ENCODE measurements around the gene NAP1L4. TPM values are rescaled to one million over a fixed set of nuclear protein-coding genes. Genes with fewer than 3 reads are reported as not detected.
"Not testable (repeated sequence)": the region's sequence is repeated elsewhere in the genome, so short reads cannot be mapped to it uniquely, and the experiment has no call there.

Gene NAP1L4
- total RNA-seq, 2 experiments from 2014 or later, result 240 to 245 TPM

GRCh38 chr11:2911088-2911784 lies 80.9 kb downstream of the NAP1L4 start:
- DNase-seq, result no peak
- Mint-ChIP-seq H3K4me1 (ENCODE audit: low read depth) (peaks cover 10% of the 10 kb centered on the region), H3K9me3 (no peaks in the 10 kb centered on the region), H3K36me3 (ENCODE audit: low read depth) (peaks cover 4% of the 10 kb centered on the region), H3K4me3 (no peak overlapping the region), H3K27ac (no peak overlapping the region), H3K27me3 (ENCODE audit: low read depth) (no peaks in the 10 kb centered on the region)
- intact Hi-C loops (cut with micrococcal nuclease), result no loop called here
- CTCF ChIA-PET, result no interaction called here

DNA sequence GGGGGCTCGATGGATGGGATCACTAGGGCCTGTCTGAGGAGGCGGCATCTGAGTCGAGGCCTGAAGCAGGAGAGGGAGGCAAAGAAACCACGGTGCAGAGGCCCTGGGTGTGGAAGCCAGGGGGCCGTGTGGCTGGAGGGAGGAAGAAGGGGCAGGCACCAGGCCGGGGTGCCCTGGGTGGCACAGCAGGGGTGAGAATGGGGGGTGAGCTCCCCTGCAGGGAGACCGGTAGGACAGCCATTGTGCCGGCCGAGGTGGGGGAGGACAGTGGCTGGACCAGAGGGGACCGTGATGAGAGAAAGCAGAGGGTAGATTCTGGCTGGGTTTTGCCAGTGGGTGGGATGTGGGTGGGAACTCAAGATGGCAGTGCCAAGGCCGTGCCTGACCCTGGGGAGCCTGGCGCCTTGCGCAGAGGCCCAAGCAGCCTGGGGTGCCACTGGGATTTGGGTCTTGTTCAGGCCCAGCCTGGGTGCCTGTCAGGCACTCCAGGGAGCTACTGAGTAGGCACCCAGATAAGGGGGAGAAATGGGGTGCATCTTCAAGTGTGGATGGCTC lies 81.7 kb downstream of the NAP1L4 start:
- CTCF ChIA-PET, result no interaction called here
- peaks cover 6% of the 10 kb centered on the region for H3K36me3 Mint-ChIP-seq (ENCODE audit: low read depth)
- H3K27ac Mint-ChIP-seq, result no peak overlapping the region
- H3K4me3 Mint-ChIP-seq, result no peak overlapping the region
- H3K27me3 Mint-ChIP-seq (ENCODE audit: low read depth), result no peaks in the 10 kb centered on the region
- peaks cover 10% of the 10 kb centered on the region for H3K4me1 Mint-ChIP-seq (ENCODE audit: low read depth)
- H3K9me3 Mint-ChIP-seq, result peaks cover 4% of the 10 kb centered on the region
- intact Hi-C loops (cut with micrococcal nuclease), result no loop called here
- DNase-seq, result no peak

DNA sequence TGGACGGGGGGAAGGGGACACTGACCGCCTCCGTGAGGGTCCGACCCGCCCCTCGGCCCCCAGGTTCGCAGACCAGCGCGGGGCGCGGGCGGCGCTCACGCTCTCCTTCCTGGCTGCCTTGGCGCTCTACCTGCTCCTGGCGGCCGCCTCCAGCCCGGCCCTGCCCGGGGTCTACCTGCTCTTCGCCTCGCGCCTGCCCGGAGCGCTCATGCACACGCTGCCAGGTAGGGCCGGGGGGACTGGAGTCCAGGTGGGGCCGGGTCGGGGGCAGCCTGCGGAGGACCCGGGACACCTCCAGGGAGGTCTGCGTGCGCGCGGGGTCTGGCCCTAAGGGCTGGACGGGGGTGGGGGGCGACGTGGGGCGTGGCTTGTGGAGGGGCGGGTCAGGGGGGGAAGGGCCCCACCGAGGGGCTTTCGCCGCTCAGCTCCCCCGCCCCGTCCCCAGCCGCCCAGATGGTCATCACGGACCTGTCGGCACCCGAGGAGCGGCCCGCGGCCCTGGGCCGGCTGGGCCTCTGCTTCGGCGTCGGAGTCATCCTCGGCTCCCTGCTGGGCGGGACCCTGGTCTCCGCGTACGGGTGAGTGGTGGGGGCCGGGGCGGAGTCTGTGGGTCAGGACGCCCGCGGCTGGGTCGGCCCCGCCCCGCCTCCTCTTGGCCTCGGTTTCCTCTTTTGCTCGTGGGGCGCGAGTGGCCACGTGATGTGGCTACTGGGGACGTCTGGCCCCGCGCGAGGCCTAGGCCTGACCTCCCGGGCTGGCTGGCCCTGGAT lies 82.8 kb downstream of the NAP1L4 start:
- Mint-ChIP-seq H3K36me3 (ENCODE audit: low read depth) (peaks cover 12% of the 10 kb centered on the region), H3K9me3 (peaks cover 4% of the 10 kb centered on the region), H3K4me1 (ENCODE audit: low read depth) (peaks cover 10% of the 10 kb centered on the region), H3K4me3 (no peak overlapping the region), H3K27me3 (ENCODE audit: low read depth) (no peaks in the 10 kb centered on the region), H3K27ac (no peak overlapping the region)
- intact Hi-C loops (cut with micrococcal nuclease), result no loop called here
- CTCF ChIA-PET, result no interaction called here
- no peak for DNase-seq

GRCh38 chr11:2908130-2908529 lies 84.0 kb downstream of the NAP1L4 start:
- H3K36me3 Mint-ChIP-seq (ENCODE audit: low read depth), result peaks cover 12% of the 10 kb centered on the region
- H3K4me3 Mint-ChIP-seq, result no peak overlapping the region
- no peaks in the 10 kb centered on the region for H3K27me3 Mint-ChIP-seq (ENCODE audit: low read depth)
- H3K9me3 Mint-ChIP-seq, result peaks cover 4% of the 10 kb centered on the region
- intact Hi-C loops (cut with micrococcal nuclease), result no loop called here
- H3K4me1 Mint-ChIP-seq (ENCODE audit: low read depth), result peaks cover 3% of the 10 kb centered on the region
- no peak overlapping the region for H3K27ac Mint-ChIP-seq
- no peak for DNase-seq
- CTCF ChIA-PET, result no interaction called here

DNA sequence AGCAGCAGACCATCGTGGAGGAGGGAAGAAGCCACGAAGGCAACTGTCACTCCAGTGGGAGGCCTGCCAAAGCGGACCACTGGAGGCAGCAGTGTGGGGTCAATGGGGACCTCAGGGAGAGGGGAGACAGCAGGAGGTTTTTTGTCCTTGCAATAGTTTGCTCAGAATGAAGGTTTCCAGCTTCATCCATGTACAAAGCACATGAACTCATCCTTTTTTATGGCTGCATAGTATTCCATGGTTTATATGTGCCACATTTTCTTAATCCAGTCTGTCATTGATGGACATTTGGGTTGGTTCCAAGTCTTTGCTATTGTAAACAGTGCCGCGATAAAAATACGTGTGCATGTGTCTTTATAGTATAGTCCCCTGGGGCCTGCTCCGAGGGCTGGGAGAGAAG lies 86.8 kb downstream of the NAP1L4 start:
- H3K9me3 Mint-ChIP-seq; H3K4me3 Mint-ChIP-seq; H3K4me1 Mint-ChIP-seq (ENCODE audit: low read depth); intact Hi-C loops (cut with micrococcal nuclease); H3K27me3 Mint-ChIP-seq (ENCODE audit: low read depth); CTCF ChIA-PET; DNase-seq; H3K27ac Mint-ChIP-seq: not testable (repeated sequence)
- peaks cover 12% of the 10 kb centered on the region for H3K36me3 Mint-ChIP-seq (ENCODE audit: low read depth)

DNA sequence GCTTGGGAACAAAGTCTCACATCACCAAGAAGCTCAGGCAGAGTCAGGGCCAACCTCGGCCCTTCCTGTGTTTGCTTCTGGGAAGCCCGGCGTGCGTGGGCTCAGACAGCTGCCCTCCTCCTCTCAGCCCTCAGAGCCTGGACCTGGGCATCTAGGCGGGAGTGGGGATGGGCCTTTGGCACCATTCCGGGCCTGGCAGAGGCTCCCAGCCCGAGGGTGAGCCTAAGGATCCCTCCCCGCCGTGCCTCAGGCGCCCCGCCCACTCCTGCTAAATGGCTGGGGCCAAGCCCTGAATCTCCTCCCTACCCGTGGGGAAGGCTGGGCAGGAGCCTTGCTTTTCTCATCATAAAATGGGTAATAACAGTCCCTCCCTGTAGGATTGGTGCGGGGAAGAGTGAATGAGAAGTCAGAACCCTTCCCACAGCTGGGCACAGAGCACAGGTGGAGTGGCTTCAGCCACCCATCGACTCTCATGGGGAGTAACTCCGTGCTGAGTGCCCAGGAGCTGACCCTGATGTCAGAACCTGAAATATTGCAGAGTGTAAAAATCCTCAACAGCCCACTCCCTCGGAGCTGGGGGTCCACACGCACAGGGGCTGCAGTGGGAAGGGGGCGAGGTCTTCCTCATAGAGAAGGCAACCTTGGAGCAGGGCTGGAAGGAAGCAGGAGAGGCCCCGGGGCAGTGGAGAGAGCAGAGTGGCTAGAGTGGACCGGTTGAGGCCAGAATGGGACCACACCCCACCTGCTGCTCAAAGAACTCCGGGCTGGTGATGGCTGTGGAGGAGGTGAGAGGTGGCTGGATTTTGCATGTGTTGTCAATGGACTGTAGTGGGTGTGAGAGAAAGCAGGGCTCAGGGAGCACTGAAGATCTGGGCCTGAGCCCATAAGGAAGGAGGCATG lies 87.7 kb downstream of the NAP1L4 start:
- Mint-ChIP-seq H3K36me3 (ENCODE audit: low read depth) (peaks cover 12% of the 10 kb centered on the region), H3K4me1 (ENCODE audit: low read depth) (peaks cover 16% of the 10 kb centered on the region), H3K27me3 (ENCODE audit: low read depth) (no peaks in the 10 kb centered on the region), H3K4me3 (no peak overlapping the region), H3K27ac (no peak overlapping the region), H3K9me3 (peaks cover 4% of the 10 kb centered on the region)
- DNase-seq, result no peak
- intact Hi-C loops (cut with micrococcal nuclease), result loop anchor here (5.0 kb wide), 2 partner anchors 153 to 602 kb away; partner anchors contain the start of genes C11orf21, CARS1 and TSPAN32
- CTCF ChIA-PET, result interaction anchor here (1.0 kb wide), 1 partner anchor 70 kb away, joined by 3 read pairs; no protein-coding TSS in a partner anchor

DNA sequence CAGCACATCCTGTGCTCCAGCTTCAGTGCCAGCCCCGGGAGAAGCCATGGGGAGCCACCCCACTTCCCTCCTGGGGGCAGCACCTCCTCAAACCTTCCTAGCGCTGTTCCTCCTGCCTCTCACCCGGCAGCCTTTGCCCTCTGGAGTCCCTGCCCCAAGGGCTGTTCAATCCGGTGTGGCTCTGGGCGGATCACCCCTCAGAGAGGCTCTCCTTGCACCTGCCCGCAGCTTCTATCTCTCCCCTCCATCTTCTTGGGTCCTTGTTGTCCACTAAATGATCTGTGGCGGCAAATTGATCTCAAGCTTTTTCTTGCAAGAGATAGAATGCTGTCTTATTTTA lies 88.5 kb downstream of the NAP1L4 start:
- no peak overlapping the region for H3K27ac Mint-ChIP-seq
- CTCF ChIA-PET, result interaction anchor here (0.6 to 2.0 kb wide), 5 partner anchors 11 to 1266 kb away, joined by 3 to 7 read pairs (median 5); no protein-coding TSS in a partner anchor
- peaks cover 23% of the 10 kb centered on the region for H3K4me1 Mint-ChIP-seq (ENCODE audit: low read depth)

GRCh38 chr11:2902784-2903671 lies 89.1 kb downstream of the NAP1L4 start:
- DNase-seq, result no peak
- intact Hi-C loops (cut with micrococcal nuclease), result loop anchor here (1.0 to 5.0 kb wide), 5 partner anchors 11 to 601 kb away; partner anchors contain the start of genes C11orf21, CARS1, PHLDA2 and TSPAN32
- Mint-ChIP-seq H3K9me3 (peaks cover 4% of the 10 kb centered on the region), H3K27ac (peak overlapping the region; percentile 36), H3K4me1 (ENCODE audit: low read depth) (peaks cover 29% of the 10 kb centered on the region), H3K4me3 (peak overlapping the region; percentile 72), H3K27me3 (ENCODE audit: low read depth) (no peaks in the 10 kb centered on the region), H3K36me3 (ENCODE audit: low read depth) (peaks cover 14% of the 10 kb centered on the region)
- CTCF ChIA-PET, result interaction anchor here (0.6 to 2.0 kb wide), 9 partner anchors 10 to 1266 kb away, joined by 3 to 7 read pairs (median 4); no protein-coding TSS in a partner anchor

More for the DNA sequence above, 88.5 kb downstream of the NAP1L4 start:
- DNase-seq, result no peak
- intact Hi-C loops (cut with micrococcal nuclease), result loop anchor here (5.0 kb wide), 2 partner anchors 154 to 601 kb away; partner anchors contain the start of genes C11orf21, CARS1 and TSPAN32
- Mint-ChIP-seq H3K36me3 (ENCODE audit: low read depth) (peaks cover 14% of the 10 kb centered on the region), H3K4me3 (peak overlapping the region; percentile 49), H3K9me3 (peaks cover 4% of the 10 kb centered on the region), H3K27me3 (ENCODE audit: low read depth) (no peaks in the 10 kb centered on the region)

- H3K9me3 Mint-ChIP-seq, result peaks cover 4% of the 10 kb centered on the region
- intact Hi-C loops (cut with micrococcal nuclease), result loop anchor here (1.0 to 5.0 kb wide), 5 partner anchors 10 to 600 kb away; partner anchors contain the start of genes C11orf21, CARS1, PHLDA2 and TSPAN32
- H3K4me1 Mint-ChIP-seq (ENCODE audit: low read depth), result peaks cover 33% of the 10 kb centered on the region
Observed at GRCh38 chr11:2901854-2902783, 90.0 kb downstream of the NAP1L4 start.

DNA sequence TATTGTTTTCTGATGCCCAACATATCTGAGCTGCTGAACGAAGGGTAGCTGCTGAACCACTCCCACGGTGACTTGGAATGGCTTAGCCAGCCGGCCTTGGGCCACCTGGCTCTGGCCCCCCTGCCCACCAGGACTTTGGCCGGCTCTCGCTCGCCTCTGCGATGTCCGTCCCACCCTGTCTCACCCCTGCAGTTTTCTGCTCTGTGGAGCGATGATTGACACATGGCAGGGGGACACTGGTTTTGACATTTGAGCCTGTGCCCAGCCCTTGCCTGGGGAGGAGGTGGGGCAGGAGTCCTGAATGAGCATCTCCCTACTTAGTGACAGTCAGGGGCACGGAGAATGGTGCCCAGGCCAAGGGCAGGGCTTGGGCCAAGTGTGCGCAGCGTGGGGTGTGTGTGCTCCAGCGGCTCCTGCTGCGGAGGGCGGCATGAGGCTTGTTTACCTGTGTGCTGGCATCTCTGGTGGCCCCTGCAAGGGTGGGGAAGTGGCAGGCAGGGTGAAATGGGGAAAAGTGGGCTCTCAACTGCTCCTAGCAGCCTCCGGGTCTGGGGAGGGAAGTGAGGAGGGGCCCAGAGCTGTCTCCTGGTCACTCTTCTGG lies 90.8 kb downstream of the NAP1L4 start:
- Mint-ChIP-seq H3K27ac (peak overlapping the region; percentile 46), H3K9me3 (peaks cover 4% of the 10 kb centered on the region), H3K4me3 (peak overlapping the region; percentile 72), H3K4me1 (ENCODE audit: low read depth) (peaks cover 33% of the 10 kb centered on the region), H3K27me3 (ENCODE audit: low read depth) (no peaks in the 10 kb centered on the region), H3K36me3 (ENCODE audit: low read depth) (peaks cover 10% of the 10 kb centered on the region)
- no peak for DNase-seq
- CTCF ChIA-PET, result interaction anchor here (0.9 kb wide), 1 partner anchor 368 kb away, joined by 3 read pairs; no protein-coding TSS in a partner anchor
- intact Hi-C loops (cut with micrococcal nuclease), result loop anchor here (5.0 kb wide), 2 partner anchors 156 to 599 kb away; partner anchors contain the start of genes C11orf21, CARS1 and TSPAN32

More at GRCh38 chr11:2901854-2902783, 90.0 kb downstream of the NAP1L4 start:
- H3K36me3 Mint-ChIP-seq (ENCODE audit: low read depth), result peaks cover 14% of the 10 kb centered on the region
- DNase-seq, result peak; percentile 98
- H3K4me3 Mint-ChIP-seq, result peak overlapping the region; percentile 72
- H3K27ac Mint-ChIP-seq, result peak overlapping the region; percentile 41
- CTCF ChIA-PET, result interaction anchor here (0.9 to 2.0 kb wide), 7 partner anchors 9 to 369 kb away, joined by 3 to 7 read pairs (median 4); no protein-coding TSS in a partner anchor
- no peaks in the 10 kb centered on the region for H3K27me3 Mint-ChIP-seq (ENCODE audit: low read depth)
